ENCODE data around the gene HPS4. TPM values are rescaled to one million over a fixed set of nuclear protein-coding genes. Genes with fewer than 3 reads are reported as not detected.
A peak's percentile ranks its signal among the peaks of the same experiment; 100 is the strongest.

HPS4 gene
- total RNA-seq, 2 experiments from 2014 or later, result 61.6 to 67.0 TPM

GRCh38 chr22:26430600-26430999 lies 53.0 kb downstream of the HPS4 start:
- Histone ChIP-seq H3K27ac (ENCODE audit: low read depth in 1 of 2, low read length in 2 of 2) (no peak overlapping the region), H3K9me3 (ENCODE audit: control insufficient read depth in 1 of 2, insufficient read depth in 1 of 2, low read length in 2 of 2) (no peaks in the 10 kb centered on the region), H3K4me3 (ENCODE audit: low read length) (peak overlapping the region; percentile 58), H3K4me1 (ENCODE audit: insufficient read depth, low read length) (peaks cover 30% of the 10 kb centered on the region), H3K36me3 (ENCODE audit: insufficient read depth, low read length) (peaks cover 19% of the 10 kb centered on the region), H3K27me3 (ENCODE audit: control insufficient read depth in 1 of 2, insufficient read depth in 2 of 2, low read length in 2 of 2) (no peaks in the 10 kb centered on the region)
- Mint-ChIP-seq H3K27me3 (no peaks in the 10 kb centered on the region), H3K4me3 (peak overlapping the region; percentile 82), H3K4me1 (ENCODE audit: low read depth) (peaks cover 37% of the 10 kb centered on the region), H3K36me3 (ENCODE audit: low read depth) (peaks cover 17% of the 10 kb centered on the region), H3K9me3 (no peaks in the 10 kb centered on the region), H3K27ac (peak overlapping the region; percentile 73)
- TF ChIP-seq, protein P1, sequence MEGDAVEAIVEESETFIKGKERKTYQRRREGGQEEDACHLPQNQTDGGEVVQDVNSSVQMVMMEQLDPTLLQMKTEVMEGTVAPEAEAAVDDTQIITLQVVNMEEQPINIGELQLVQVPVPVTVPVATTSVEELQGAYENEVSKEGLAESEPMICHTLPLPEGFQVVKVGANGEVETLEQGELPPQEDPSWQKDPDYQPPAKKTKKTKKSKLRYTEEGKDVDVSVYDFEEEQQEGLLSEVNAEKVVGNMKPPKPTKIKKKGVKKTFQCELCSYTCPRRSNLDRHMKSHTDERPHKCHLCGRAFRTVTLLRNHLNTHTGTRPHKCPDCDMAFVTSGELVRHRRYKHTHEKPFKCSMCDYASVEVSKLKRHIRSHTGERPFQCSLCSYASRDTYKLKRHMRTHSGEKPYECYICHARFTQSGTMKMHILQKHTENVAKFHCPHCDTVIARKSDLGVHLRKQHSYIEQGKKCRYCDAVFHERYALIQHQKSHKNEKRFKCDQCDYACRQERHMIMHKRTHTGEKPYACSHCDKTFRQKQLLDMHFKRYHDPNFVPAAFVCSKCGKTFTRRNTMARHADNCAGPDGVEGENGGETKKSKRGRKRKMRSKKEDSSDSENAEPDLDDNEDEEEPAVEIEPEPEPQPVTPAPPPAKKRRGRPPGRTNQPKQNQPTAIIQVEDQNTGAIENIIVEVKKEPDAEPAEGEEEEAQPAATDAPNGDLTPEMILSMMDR (IDR thresholded peaks at IDR 0.05), result no peak
- ChIA-PET POLR2A (interaction anchor here (3.8 kb wide), 1 partner anchor 53 kb away, joined by 46 read pairs; the partner anchor contains the start of genes HPS4 and SRRD), CTCF (interaction anchor here (0.8 kb wide), 1 partner anchor 31 kb away, joined by 4 read pairs; no protein-coding TSS in a partner anchor)
- ATAC-seq (ENCODE audit: poor library complexity) (no peak), DNase-seq (peak in 1 of 14 experiments; percentile 8)
- intact Hi-C loops (cut with DNase I, micrococcal nuclease), result loop anchor here (2.0 to 5.0 kb wide), 2 partner anchors 52 to 1878 kb away; partner anchors contain the start of genes HPS4 (in 1 of the 2) and SRRD (in 1 of the 2)

DNA sequence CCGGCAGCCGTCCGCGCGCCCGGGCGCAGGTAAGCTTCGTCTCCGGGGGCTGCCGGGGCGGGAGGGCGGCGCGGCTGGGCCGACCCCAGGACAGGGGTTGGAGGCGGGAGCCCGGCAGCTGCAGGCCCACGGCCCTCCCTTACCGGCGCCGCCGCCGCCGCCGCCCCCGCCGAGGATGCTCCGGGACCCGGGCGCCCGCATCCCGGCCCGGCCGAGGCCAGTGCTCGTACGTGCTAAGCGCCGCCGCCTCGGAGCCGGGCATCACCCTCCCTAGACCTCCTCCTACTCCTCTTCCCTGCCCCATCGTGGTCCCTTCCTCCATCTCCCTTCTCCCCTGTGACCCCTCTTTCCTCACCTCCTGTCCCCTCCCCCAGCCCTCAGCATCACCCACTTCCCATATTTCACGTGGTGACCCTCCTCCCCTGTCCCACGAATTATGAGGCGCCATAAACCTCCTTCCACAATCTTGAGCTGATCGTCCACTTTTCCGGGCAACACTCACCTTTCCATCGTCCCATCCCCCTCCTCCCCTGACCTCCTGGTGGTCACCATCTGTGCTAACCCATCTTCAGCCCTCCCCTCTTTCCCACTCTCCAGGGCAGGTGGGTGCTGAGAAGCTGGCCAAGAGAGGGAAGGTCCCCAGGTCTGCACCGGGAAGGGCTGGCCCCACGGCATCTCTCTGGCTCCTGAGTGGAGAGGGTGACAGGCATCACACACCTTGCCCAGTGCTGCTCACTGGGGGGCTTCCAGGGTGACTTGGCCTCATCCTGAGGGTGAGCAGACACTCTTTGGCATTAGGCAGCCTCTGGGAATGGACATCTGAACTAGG lies 53.9 kb downstream of the HPS4 start:
- TF ChIP-seq, protein P1 (IDR thresholded peaks at IDR 0.05), result no peak
- peaks cover 30% of the 10 kb centered on the region for H3K4me1 ChIP-seq (ENCODE audit: insufficient read depth, low read length)
- CTCF ChIA-PET, result interaction anchor here (0.8 kb wide), 1 partner anchor 32 kb away, joined by 4 read pairs; no protein-coding TSS in a partner anchor
- H3K9me3 Mint-ChIP-seq, result no peaks in the 10 kb centered on the region
- H3K4me1 Mint-ChIP-seq (ENCODE audit: low read depth), result peaks cover 31% of the 10 kb centered on the region
- peak overlapping the region; percentile 58 for H3K4me3 ChIP-seq (ENCODE audit: low read length)
- peak in 6 of 14 experiments; percentile 4 to 44 (median 7) for DNase-seq
- ATAC-seq (ENCODE audit: poor library complexity), result no peak
- no peaks in the 10 kb centered on the region for H3K27me3 ChIP-seq (ENCODE audit: control insufficient read depth in 1 of 2, insufficient read depth in 2 of 2, low read length in 2 of 2)
- peak overlapping the region; percentile 73 for H3K27ac Mint-ChIP-seq
- H3K36me3 Mint-ChIP-seq (ENCODE audit: low read depth), result peaks cover 17% of the 10 kb centered on the region
- H3K9me3 ChIP-seq (ENCODE audit: control insufficient read depth in 1 of 2, insufficient read depth in 1 of 2, low read length in 2 of 2), result no peaks in the 10 kb centered on the region
- intact Hi-C loops (cut with DNase I, micrococcal nuclease), result loop anchor here (1.0 to 10.0 kb wide), 7 partner anchors 53 to 1877 kb away; partner anchors contain the start of genes HPS4 (in 2 of the 2), SRRD (in 2 of the 2) and PITPNB (in 1 of the 2)
- no peaks in the 10 kb centered on the region for H3K27me3 Mint-ChIP-seq
- POLR2A ChIA-PET, result interaction anchor here (1.4 to 3.8 kb wide), 3 partner anchors 50 to 83 kb away, joined by 3 to 46 read pairs (median 4); partner anchors contain the start of genes HPS4, SRRD and TFIP11
- peak overlapping the region; percentile 82 for H3K4me3 Mint-ChIP-seq
- peaks cover 12% of the 10 kb centered on the region for H3K36me3 ChIP-seq (ENCODE audit: insufficient read depth, low read length)
- no peak overlapping the region for H3K27ac ChIP-seq (ENCODE audit: low read depth in 1 of 2, low read length in 2 of 2)

DNA sequence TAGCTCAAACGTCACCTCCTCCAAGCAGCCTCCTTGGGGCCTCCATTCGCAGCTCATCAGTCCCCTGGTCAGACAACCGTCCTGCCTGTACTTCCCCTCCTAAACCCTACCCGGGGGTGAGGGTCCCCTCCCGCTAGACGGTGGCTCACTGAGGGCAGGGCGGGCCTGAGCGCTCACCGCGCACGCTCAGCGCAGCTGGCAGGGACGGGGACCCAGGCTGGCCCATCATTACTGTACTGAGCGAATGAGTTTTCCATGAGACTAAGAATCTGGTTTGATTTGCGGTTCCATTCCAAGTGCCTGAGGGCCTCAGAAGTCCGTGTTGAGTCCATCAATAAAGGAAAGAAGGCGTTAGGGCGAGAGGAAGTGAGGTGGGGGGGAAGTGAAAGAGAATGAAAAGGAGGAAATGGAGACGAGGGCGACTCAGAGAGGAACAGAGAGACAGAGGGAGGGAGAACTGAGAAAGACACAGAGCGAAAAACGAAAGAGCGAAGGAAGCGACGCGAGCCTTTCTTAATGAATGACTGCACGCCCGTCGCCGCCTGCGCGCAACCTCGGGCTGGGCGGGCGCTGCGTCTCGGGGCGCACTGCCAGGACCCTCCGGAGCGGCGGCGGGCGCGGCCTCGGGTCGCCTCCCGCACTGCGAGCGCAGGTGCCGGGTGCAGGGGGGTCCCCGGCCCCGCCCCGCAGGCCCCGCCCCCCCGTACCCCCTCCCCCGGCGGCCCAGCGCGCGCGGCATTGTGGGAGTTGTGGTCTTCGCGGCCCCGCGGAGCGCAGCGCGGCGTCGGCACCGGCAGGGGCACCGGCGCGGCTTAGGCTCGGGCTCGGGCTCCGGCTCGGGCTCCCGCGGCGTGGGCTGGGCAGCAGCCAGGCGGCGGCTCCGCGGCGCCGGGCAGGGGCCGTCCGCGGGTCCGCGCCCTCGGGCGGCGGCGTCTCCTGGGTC lies 54.8 kb downstream of the HPS4 start, which contains the start of gene ASPHD2:
TSS of gene ASPHD2 (plus strand) at position 746 of the 943 bp plus-strand sequence. CDS start 4,356 bp downstream, outside the sequence.
- ChIA-PET CTCF (no interaction called here), POLR2A (interaction anchor here (0.7 to 3.8 kb wide), 6 partner anchors 10 to 243 kb away, joined by 3 to 46 read pairs (median 4); partner anchors contain the start of genes HPS4, SRRD and TFIP11)
- Mint-ChIP-seq H3K4me1 (ENCODE audit: low read depth) (peaks cover 31% of the 10 kb centered on the region), H3K27ac (peak within 1 kb of the TSS; percentile 94), H3K9me3 (no peaks in the 10 kb centered on the region), H3K36me3 (ENCODE audit: low read depth) (peaks cover 17% of the 10 kb centered on the region), H3K4me3 (peak within 1 kb of the TSS; percentile 98), H3K27me3 (no peaks in the 10 kb centered on the region)
- peak within 1 kb of the TSS; percentile 96 to 97 for H3K27ac ChIP-seq (ENCODE audit: low read depth in 1 of 2, low read length in 2 of 2)
- H3K27me3 ChIP-seq (ENCODE audit: control insufficient read depth in 1 of 2, insufficient read depth in 2 of 2, low read length in 2 of 2), result no peaks in the 10 kb centered on the region
- no peaks in the 10 kb centered on the region for H3K9me3 ChIP-seq (ENCODE audit: control insufficient read depth in 1 of 2, insufficient read depth in 1 of 2, low read length in 2 of 2)
- H3K4me3 ChIP-seq (ENCODE audit: low read length), result peak within 1 kb of the TSS; percentile 87
- peaks cover 4% of the 10 kb centered on the region for H3K36me3 ChIP-seq (ENCODE audit: insufficient read depth, low read length)
- TF ChIP-seq, protein P1 (IDR thresholded peaks at IDR 0.05), result no peak
- ATAC-seq (ENCODE audit: poor library complexity), result peak; percentile 85
- intact Hi-C loops (cut with DNase I, micrococcal nuclease), result loop anchor here in 1 of 2 experiments (1.0 to 10.0 kb wide), 5 partner anchors 55 to 1486 kb away; partner anchors contain the start of genes HPS4, PITPNB and SRRD
- peak; percentile 61 to 92 (median 77) for DNase-seq
- peaks cover 30% of the 10 kb centered on the region for H3K4me1 ChIP-seq (ENCODE audit: insufficient read depth, low read length)

Measured in CD4-positive, alpha-beta T cell (primary cell).